Mesenchymal stem cell (in vitro differentiated cells and primary cell): Measurements from ENCODE around the gene TMEM183A.
A peak's percentile ranks its signal among the peaks of the same experiment; 100 is the strongest.

Experiments
- DNase-seq: peaks from one replicate; pipeline ENCODE4 v3.0.0-alpha.2; 2013
- H2AFZ ChIP-seq: one replicate; pipeline ENCODE4 v1.6.1; 2013; ENCODE audit warnings: low read depth, mild to moderate bottlenecking, control low read depth, inconsistent platforms, low read length, moderate library complexity
- H2AK5ac ChIP-seq: 2 replicates; pipeline ENCODE4 v1.6.1; 2013; ENCODE audit warnings: low read length, moderate library complexity, mild to moderate bottlenecking, inconsistent platforms; ENCODE audit not compliant: severe bottlenecking
- H2BK120ac ChIP-seq: one replicate; pipeline ENCODE4 v1.6.1; 2013; ENCODE audit warnings: low read depth, mild to moderate bottlenecking, inconsistent platforms, low read length, moderate library complexity
- H2BK12ac ChIP-seq, 2 experiments: one replicate each; pipeline ENCODE4 v1.6.1; 2013; ENCODE audit warnings: inconsistent platforms in 2 of 2, low read length in 2 of 2, mild to moderate bottlenecking in 2 of 2, moderate library complexity in 2 of 2, control low read depth in 1 of 2
- H2BK15ac ChIP-seq: one replicate; pipeline ENCODE4 v1.6.1; 2013; ENCODE audit warnings: mild to moderate bottlenecking, low read depth, inconsistent platforms; ENCODE audit not compliant: poor library complexity, severe bottlenecking
- H2BK5ac ChIP-seq: 2 replicates; pipeline ENCODE4 v1.6.1; 2013; ENCODE audit warnings: low read depth, mild to moderate bottlenecking, low read length, control low read depth, inconsistent platforms; ENCODE audit not compliant: poor library complexity, severe bottlenecking
- H3K14ac ChIP-seq, 2 experiments: one replicate each; pipeline ENCODE4 v1.6.1; 2013; ENCODE audit warnings: inconsistent platforms in 2 of 2, low read length in 2 of 2, control low read depth in 1 of 2, mild to moderate bottlenecking in 1 of 2, moderate library complexity in 1 of 2
- H3K18ac ChIP-seq, 2 experiments: one replicate each; pipeline ENCODE4 v1.6.1; 2013; ENCODE audit warnings: inconsistent platforms in 2 of 2, low read length in 2 of 2, control low read depth in 1 of 2, low read depth in 1 of 2, mild to moderate bottlenecking in 1 of 2
- H3K23ac ChIP-seq, 2 experiments: one replicate each; pipeline ENCODE4 v1.6.1; 2013; ENCODE audit warnings: inconsistent platforms in 2 of 2, low read length in 2 of 2, mild to moderate bottlenecking in 2 of 2, moderate library complexity in 2 of 2, control low read depth in 1 of 2
- H3K27ac ChIP-seq: 2 replicates; pipeline ENCODE4 v1.5.1; 2013; ENCODE audit warnings: mild to moderate bottlenecking, moderate library complexity, low read length, control low read depth, inconsistent platforms; ENCODE audit not compliant: poor library complexity, severe bottlenecking
- H3K27me3 ChIP-seq, 2 experiments: 2 replicates each; pipeline versions ENCODE4 v1.6.1 to v1.7.0; 2013; ENCODE audit warnings: low read length in 2 of 2, mild to moderate bottlenecking in 2 of 2, moderate library complexity in 2 of 2, control low read depth in 1 of 2, inconsistent platforms in 1 of 2; ENCODE audit not compliant: control insufficient read depth in 1 of 2, insufficient read depth in 1 of 2
- H3K36me3 ChIP-seq, 2 experiments: 2 replicates each; pipeline versions ENCODE4 v1.6.1 to v1.7.0; 2013; ENCODE audit warnings: low read length in 2 of 2, control low read depth in 1 of 2, inconsistent platforms in 1 of 2, low read depth in 1 of 2, mild to moderate bottlenecking in 1 of 2; ENCODE audit not compliant: insufficient read depth in 2 of 2, control insufficient read depth in 1 of 2
- H3K4ac ChIP-seq, 2 experiments: one replicate each; pipeline ENCODE4 v1.6.1; 2013; ENCODE audit warnings: inconsistent platforms in 2 of 2, low read length in 2 of 2, mild to moderate bottlenecking in 2 of 2, moderate library complexity in 2 of 2, control low read depth in 1 of 2, low read depth in 1 of 2
- H3K4me1 ChIP-seq: 2 replicates; pipeline ENCODE4 v1.6.1; 2013; ENCODE audit warnings: low read depth, low read length, control low read depth; ENCODE audit not compliant: control insufficient read depth, insufficient read depth
- H3K4me2 ChIP-seq: 2 replicates; pipeline ENCODE4 v1.6.1; 2013; ENCODE audit warnings: low read length, mild to moderate bottlenecking, inconsistent platforms; ENCODE audit not compliant: poor library complexity, severe bottlenecking
- H3K4me3 ChIP-seq, 2 experiments: 2 replicates each; pipeline versions ENCODE4 v1.5.1 to v1.7.0; 2013; ENCODE audit warnings: low read length in 2 of 2, mild to moderate bottlenecking in 2 of 2, control low read depth in 1 of 2, low read depth in 1 of 2; ENCODE audit not compliant: insufficient read depth in 1 of 2
- H3K79me1 ChIP-seq: replicated peaks from 2 replicates; pipeline ENCODE4 v1.6.1; 2013; ENCODE audit warnings: mild to moderate bottlenecking, control low read depth, low read length, inconsistent platforms; ENCODE audit not compliant: poor library complexity, severe bottlenecking
- H3K9ac ChIP-seq: 2 replicates; pipeline ENCODE4 v1.7.0; 2013; ENCODE audit warnings: mild to moderate bottlenecking, low read length, moderate library complexity
- H3K9me3 ChIP-seq: 2 replicates; pipeline ENCODE4 v1.7.0; 2013; ENCODE audit warnings: mild to moderate bottlenecking, low read length; ENCODE audit not compliant: control insufficient read depth
- H4K8ac ChIP-seq: one replicate; pipeline ENCODE4 v1.6.1; 2013; ENCODE audit warnings: inconsistent platforms, mild to moderate bottlenecking, low read length, moderate library complexity
- H4K91ac ChIP-seq: one replicate; pipeline ENCODE4 v1.6.1; 2013; ENCODE audit warnings: mild to moderate bottlenecking, low read length, inconsistent platforms
- WGBS: methylation state at CpG from one replicate; pipeline ENCODE4 v1.1.7; 2013; ENCODE audit warnings: mixed read lengths; 5-methylcytosine and 5-hydroxymethylcytosine counted together

Gene TMEM183A

GRCh38 chr1:202998836-202999750 lies 8.1 kb upstream of the TMEM183A start:
- 65% methylated on average over 14 of the region's 14 CpGs for WGBS
- Histone ChIP-seq H2AK5ac (no peak overlapping the region), H3K79me1 (no peaks in the 10 kb centered on the region), H3K14ac (no peak overlapping the region), H3K4me3 (peak overlapping the region in 1 of 2 experiments; percentile 40), H2AFZ (peak overlapping the region; percentile 77), H3K27me3 (peaks cover 8 to 33% of the 10 kb centered on the region in 2 experiments), H3K36me3 (no peaks in the 10 kb centered on the region), H3K27ac (no peak overlapping the region), H2BK12ac (no peak overlapping the region), H2BK120ac (no peak overlapping the region), H3K18ac (no peak overlapping the region), H2BK5ac (no peak overlapping the region), H3K9me3 (no peaks in the 10 kb centered on the region), H3K23ac (no peak overlapping the region), H3K4ac (no peak overlapping the region), H4K8ac (peak overlapping the region; percentile 84), H3K9ac (peak overlapping the region; percentile 54), H4K91ac (no peak overlapping the region), H3K4me2 (peak overlapping the region; percentile 22), H3K4me1 (peaks cover 1% of the 10 kb centered on the region), H2BK15ac (no peak overlapping the region)
- peak; percentile 57 for DNase-seq

- H3K79me1 ChIP-seq = no peaks in the 10 kb centered on the region
- H2BK5ac ChIP-seq = no peak overlapping the region
- H3K4me3 ChIP-seq = no peak overlapping the region
- no peak overlapping the region for H3K18ac ChIP-seq
- H2BK120ac ChIP-seq = no peak overlapping the region
- H3K23ac ChIP-seq = no peak overlapping the region
- H3K9me3 ChIP-seq = no peaks in the 10 kb centered on the region
- no peak overlapping the region for H4K8ac ChIP-seq
- H3K4me1 ChIP-seq = peaks cover 1% of the 10 kb centered on the region
- peaks cover 8 to 30% of the 10 kb centered on the region in 2 experiments for H3K27me3 ChIP-seq
- H2BK12ac ChIP-seq = no peak overlapping the region
- no peak overlapping the region for H4K91ac ChIP-seq
- H3K36me3 ChIP-seq = no peaks in the 10 kb centered on the region
- H2AFZ ChIP-seq = no peak overlapping the region
- no peak overlapping the region for H3K27ac ChIP-seq
- no peak overlapping the region for H3K4me2 ChIP-seq
- H2BK15ac ChIP-seq = no peak overlapping the region
- no peak overlapping the region for H3K14ac ChIP-seq
- H3K4ac ChIP-seq = no peak overlapping the region
- WGBS = 98% methylated on average over 2 of the region's 3 CpGs
- H2AK5ac ChIP-seq = no peak overlapping the region
- H3K9ac ChIP-seq = no peak overlapping the region
- no peak for DNase-seq
Observed at GRCh38 chr1:203000217-203000944, 6.8 kb upstream of the TMEM183A start.

GRCh38 chr1:203001986-203002385 lies 5.2 kb upstream of the TMEM183A start:
- H3K4me3 ChIP-seq = no peak overlapping the region
- DNase-seq = no peak
- peaks cover 8 to 14% of the 10 kb centered on the region in 2 experiments for H3K27me3 ChIP-seq
- H2BK15ac ChIP-seq = no peak overlapping the region
- H3K36me3 ChIP-seq = no peaks in the 10 kb centered on the region
- H3K23ac ChIP-seq = no peak overlapping the region
- no peak overlapping the region for H4K91ac ChIP-seq
- H3K9me3 ChIP-seq = no peaks in the 10 kb centered on the region
- no peak overlapping the region for H3K4me2 ChIP-seq
- H3K14ac ChIP-seq = no peak overlapping the region
- H2BK120ac ChIP-seq = no peak overlapping the region
- H3K4ac ChIP-seq = no peak overlapping the region
- peaks cover 1% of the 10 kb centered on the region for H3K4me1 ChIP-seq
- no peak overlapping the region for H3K27ac ChIP-seq
- H2AK5ac ChIP-seq = no peak overlapping the region
- WGBS = 89% methylated on average over 6 of the region's 9 CpGs
- H3K9ac ChIP-seq = no peak overlapping the region
- no peak overlapping the region for H2AFZ ChIP-seq
- H4K8ac ChIP-seq = no peak overlapping the region
- H2BK5ac ChIP-seq = no peak overlapping the region
- H2BK12ac ChIP-seq = peak overlapping the region in 1 of 2 experiments; percentile 37
- no peaks in the 10 kb centered on the region for H3K79me1 ChIP-seq
- H3K18ac ChIP-seq = no peak overlapping the region

GRCh38 chr1:203002951-203003350 lies 4.2 kb upstream of the TMEM183A start:
- Histone ChIP-seq H3K79me1 (no peaks in the 10 kb centered on the region), H3K9me3 (no peaks in the 10 kb centered on the region), H3K36me3 (no peaks in the 10 kb centered on the region), H3K4me1 (peaks cover 1% of the 10 kb centered on the region), H2BK120ac (no peak overlapping the region), H3K14ac (no peak overlapping the region), H3K9ac (no peak overlapping the region), H3K27me3 (peaks cover 4 to 5% of the 10 kb centered on the region in 2 experiments), H3K18ac (no peak overlapping the region), H3K4me3 (no peak overlapping the region), H4K8ac (no peak overlapping the region), H3K23ac (no peak overlapping the region), H2BK5ac (no peak overlapping the region), H3K27ac (no peak overlapping the region), H3K4ac (no peak overlapping the region), H3K4me2 (no peak overlapping the region), H2AK5ac (no peak overlapping the region), H2BK12ac (no peak overlapping the region), H4K91ac (no peak overlapping the region), H2BK15ac (no peak overlapping the region), H2AFZ (no peak overlapping the region)
- DNase-seq = no peak
- 100% methylated on average over 1 of the region's 1 CpG for WGBS
